GM19043 (cell line): ENCODE results near the gene ANXA5.

Experiments
- ATAC-seq: cut with Tn5 transposase; IDR thresholded peaks from one replicate; pipeline ENCODE4 v1.9.1; 2021; ENCODE audit warnings: low read depth; ENCODE audit not compliant: unreplicated experiment

ANXA5 gene

GRCh38 chr4:121712001-121712651 lies 15.3 kb upstream of the ANXA5 start:
- ATAC-seq = peak; percentile 2

DNA sequence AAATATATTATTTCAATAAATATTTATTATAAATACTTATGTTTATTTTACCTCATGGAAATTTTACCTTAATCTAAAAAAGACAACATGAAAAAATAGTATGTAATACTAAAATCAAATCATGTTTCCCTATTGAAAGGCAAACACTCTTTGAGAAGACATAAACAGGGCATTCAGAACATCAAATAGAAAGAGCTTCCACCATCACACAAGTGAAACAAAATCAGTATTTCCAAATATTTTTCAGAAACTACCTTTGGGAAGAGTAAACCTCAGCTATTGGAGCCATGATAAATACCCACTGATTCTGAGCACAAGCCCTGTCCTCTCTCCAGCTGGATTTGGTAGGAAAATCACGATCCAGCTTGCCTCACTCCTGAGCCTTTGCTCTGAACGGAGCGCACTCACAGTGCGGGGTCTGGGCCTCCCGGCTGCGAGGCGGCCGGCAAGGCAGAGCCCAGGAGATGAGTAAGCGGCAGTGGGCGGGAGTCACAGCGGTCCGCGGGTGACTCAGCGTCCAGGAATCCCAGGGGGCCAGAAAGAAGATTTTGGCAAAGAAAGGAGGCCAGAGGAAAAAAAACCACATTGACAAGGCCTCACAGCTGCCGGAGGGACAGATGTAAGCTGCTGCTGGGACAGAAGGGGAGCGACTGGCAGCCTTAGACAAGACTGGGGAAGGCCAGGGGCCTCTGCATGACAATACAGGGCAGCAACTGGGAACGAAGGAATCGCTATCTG lies 14.7 kb upstream of the ANXA5 start:
- ATAC-seq = peak; percentile 81

- ATAC-seq = no peak
Measured at GRCh38 chr4:121709766-121710405, 13.1 kb upstream of the ANXA5 start.

GRCh38 chr4:121707344-121707743 lies 10.6 kb upstream of the ANXA5 start:
- ATAC-seq = no peak

DNA sequence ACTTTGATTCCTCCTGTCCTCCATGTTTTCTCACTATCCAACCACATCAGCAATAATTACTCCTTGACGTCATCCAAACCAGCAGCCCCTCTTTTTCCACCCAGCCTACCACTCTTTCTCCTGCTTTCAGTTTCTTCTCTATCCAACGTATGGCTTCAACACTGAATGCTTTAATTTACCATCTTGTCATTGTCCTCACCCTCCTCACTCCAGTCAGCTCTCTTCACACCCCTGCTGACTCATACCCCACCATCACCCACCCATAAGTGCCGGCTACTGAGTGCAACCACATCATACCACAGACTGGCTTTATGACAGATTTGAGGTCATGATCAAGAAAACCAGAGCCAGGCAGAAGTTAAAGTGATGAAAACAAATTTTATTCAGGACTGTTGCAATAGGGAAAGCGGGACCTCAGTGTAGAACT lies 9.8 kb upstream of the ANXA5 start:
- ATAC-seq = no peak

GRCh38 chr4:121705521-121705920 lies 8.7 kb upstream of the ANXA5 start:
- ATAC-seq = no peak

GRCh38 chr4:121702136-121702535 lies 5.4 kb upstream of the ANXA5 start:
- no peak for ATAC-seq

- no peak for ATAC-seq
Measured at GRCh38 chr4:121701263-121701662, 4.5 kb upstream of the ANXA5 start.

GRCh38 chr4:121698236-121698671 lies 1.5 kb upstream of the ANXA5 start:
- no peak for ATAC-seq

DNA sequence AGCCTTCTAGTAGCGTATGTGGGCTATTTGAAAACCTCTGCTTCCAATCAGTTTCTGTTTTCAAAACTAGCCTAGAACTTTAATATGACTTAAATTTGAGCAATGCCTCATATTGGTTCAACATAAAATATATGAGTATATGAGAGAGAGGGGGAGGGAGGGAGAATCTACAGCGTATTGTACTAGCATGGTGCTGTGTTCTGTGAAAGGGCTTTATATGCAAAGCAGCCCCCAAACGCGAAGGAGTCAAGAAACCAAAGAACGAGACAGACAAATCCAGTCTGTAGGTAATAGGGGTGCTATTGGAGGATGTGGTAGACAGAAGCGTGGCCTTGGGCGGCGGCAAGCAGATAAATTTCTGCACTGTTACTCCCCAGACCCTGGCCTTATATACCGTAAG lies 784 bp upstream of the ANXA5 start:
- ATAC-seq = peak; percentile 12

GRCh38 chr4:121696170-121696580 lies 605 bp downstream of the ANXA5 start:
- ATAC-seq = peak; percentile 11

- ATAC-seq = no peak
Measured at GRCh38 chr4:121693886-121694285, 2.9 kb downstream of the ANXA5 start.

- ATAC-seq = no peak
Measured at GRCh38 chr4:121693450-121693849, 3.3 kb downstream of the ANXA5 start.

- ATAC-seq = no peak
Measured at GRCh38 chr4:121692261-121692660, 4.5 kb downstream of the ANXA5 start.

DNA sequence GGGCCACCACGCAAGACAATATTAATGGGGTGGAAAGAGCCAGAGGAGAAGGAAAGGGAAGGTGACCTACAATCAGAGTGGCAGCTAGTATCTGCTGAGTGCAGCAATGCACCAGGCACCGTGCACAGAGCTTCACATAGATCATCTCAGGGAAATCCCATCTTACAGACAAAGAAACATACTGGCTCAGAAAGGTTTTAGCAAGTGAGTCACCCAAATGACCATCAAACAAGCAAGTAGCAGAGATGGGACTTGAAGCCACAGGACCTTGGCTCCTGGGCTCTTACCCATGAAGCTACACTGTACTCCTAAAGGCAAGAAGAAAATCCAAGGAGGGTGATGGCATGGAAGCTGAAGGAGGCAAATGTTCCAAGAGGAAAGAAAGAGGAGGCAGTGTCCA lies 6.8 kb downstream of the ANXA5 start:
- peak; percentile 35 for ATAC-seq

DNA sequence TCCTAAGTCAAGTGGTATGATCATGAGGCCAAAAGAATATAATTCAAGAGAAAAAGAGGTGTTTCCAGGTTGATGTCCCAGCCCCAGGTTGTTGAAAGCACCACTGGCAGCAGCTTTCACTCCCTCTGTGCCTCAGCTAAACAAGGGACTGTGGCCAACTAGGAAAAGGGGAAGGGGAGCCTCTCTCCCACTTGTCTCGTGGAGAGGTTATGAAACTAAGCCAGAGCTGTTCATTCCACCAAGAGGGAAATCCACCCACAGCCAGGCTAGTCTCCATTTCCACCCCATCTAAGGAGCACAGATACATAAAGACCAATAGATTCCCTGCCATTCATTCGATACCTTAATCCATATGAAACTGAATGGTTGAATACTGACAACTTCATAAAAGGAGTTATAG lies 8.1 kb downstream of the ANXA5 start:
- no peak for ATAC-seq

- ATAC-seq = no peak
Measured at GRCh38 chr4:121688261-121688660, 8.5 kb downstream of the ANXA5 start.

- ATAC-seq = no peak
Measured at GRCh38 chr4:121686255-121686654, 10.5 kb downstream of the ANXA5 start.

DNA sequence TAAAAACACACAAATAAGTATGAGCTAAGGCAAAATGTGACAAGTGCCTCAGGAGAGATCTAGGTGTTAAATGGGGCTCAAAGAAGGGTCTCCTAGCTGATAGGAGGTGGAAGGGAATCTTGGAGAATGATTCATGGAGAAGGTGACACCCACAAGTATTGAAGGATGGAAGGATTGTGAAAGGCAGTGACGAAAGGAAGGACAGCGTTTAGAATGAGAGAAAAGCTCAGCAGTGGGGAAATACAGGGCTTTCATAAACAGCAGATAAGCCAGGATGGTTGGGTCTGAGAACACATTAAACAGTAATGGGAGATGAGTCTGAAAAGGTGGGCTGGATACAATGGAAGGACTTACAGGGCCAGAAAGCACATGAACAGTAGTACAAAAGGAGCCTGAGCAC lies 11.5 kb downstream of the ANXA5 start:
- ATAC-seq = no peak

- no peak for ATAC-seq
Measured at GRCh38 chr4:121684561-121684960, 12.2 kb downstream of the ANXA5 start.

DNA sequence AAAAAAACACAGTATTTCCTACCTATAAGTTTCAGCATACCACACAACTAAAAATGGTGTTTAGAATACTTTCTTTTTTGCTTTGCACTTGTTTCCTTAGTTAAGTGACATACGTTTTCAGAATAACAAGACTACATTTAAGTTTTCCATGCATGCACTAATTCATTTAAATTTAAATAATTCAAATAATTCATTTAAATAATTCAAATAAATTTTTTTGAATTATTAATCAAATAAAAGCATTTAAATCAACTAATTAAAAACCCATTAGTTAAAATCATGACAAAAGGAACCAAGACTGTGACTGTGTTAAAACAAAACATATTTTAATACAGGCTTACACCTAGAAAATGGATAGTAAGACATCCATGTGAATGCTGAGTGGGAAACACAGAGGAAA lies 12.8 kb downstream of the ANXA5 start:
- no peak for ATAC-seq

GRCh38 chr4:121680571-121680970 lies 16.2 kb downstream of the ANXA5 start:
- ATAC-seq = no peak
